ENCODE results near the gene STAT2. TPM values are rescaled to one million over a fixed set of nuclear protein-coding genes. Genes with fewer than 3 reads are reported as not detected.
"Not testable (repeated sequence)": the region's sequence is repeated elsewhere in the genome, so short reads cannot be mapped to it uniquely, and the experiment has no call there.

Gene STAT2
- total and polyA plus RNA-seq, 3 experiments from 2014 or later = 61.6 to 65.0 (median 63.5) TPM

DNA sequence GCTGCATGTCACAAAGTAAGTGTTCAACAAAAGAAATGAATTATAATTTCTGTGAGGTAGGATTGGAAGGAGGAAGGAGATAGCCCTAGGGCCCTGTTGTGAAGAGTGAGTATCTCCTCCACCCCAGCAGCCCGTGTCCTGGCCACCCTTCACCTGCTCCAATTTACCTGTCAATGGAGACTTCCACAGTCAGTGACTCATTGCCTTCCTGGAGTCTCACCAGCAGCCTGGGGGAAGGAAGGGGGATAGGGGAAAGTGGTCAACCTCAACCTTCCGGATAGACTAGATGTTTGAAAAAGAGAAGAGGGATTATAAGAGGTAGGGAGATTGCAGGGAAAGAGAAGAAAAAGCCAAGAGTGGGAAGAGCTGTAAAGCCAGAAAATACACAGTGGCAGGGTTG, 9.2 kb downstream of the STAT2 start:
- no peaks in the 10 kb centered on the region for H3K9me3 Mint-ChIP-seq
- peaks cover 0 to 3% (median under 1%) of the 10 kb centered on the region in 3 donors for H3K4me1 Mint-ChIP-seq
- ChIA-PET POLR2A (no interaction called here), CTCF (interaction anchor here (1.3 to 2.0 kb wide), 2 partner anchors 10 to 12 kb away, joined by 3 to 8 read pairs; partner anchors contain the start of genes IL23A and STAT2)
- no peak overlapping the region for H3K4me3 ChIP-seq (ENCODE audit: low read length)
- peak overlapping the region in 3 of 8 donors; percentile 24 to 82 (median 73) for H3K27ac Mint-ChIP-seq
- no peaks in the 10 kb centered on the region for H3K27me3 ChIP-seq (ENCODE audit: insufficient read depth, low read length, poor library complexity, severe bottlenecking)
- no peak for DNase-seq
- H3K4me3 Mint-ChIP-seq = no peak overlapping the region
- no peaks in the 10 kb centered on the region for H3K9me3 ChIP-seq (ENCODE audit: low read length)
- H3K36me3 ChIP-seq (ENCODE audit: insufficient read depth, low read length) = peaks cover 53% of the 10 kb centered on the region
- H3K27ac ChIP-seq (ENCODE audit: low read depth, low read length) = no peak overlapping the region
- H3K36me3 Mint-ChIP-seq = peaks cover 0 to 89% (median 22%) of the 10 kb centered on the region in 3 donors
- no peaks in the 10 kb centered on the region for H3K4me1 ChIP-seq (ENCODE audit: insufficient read depth, low read length)
- no peaks in the 10 kb centered on the region for H3K27me3 Mint-ChIP-seq

GRCh38 chr12:56348776-56349175, 11.1 kb downstream of the STAT2 start:
- ChIA-PET CTCF (interaction anchor here (1.3 to 2.0 kb wide), 3 partner anchors 11 to 231 kb away, joined by 3 to 6 read pairs (median 6); partner anchors contain the start of genes STAT2 and ZC3H10), POLR2A (no interaction called here)
- H3K36me3 ChIP-seq (ENCODE audit: insufficient read depth, low read length) = peaks cover 42% of the 10 kb centered on the region
- H3K27me3 ChIP-seq (ENCODE audit: insufficient read depth, low read length, poor library complexity, severe bottlenecking) = no peaks in the 10 kb centered on the region
- H3K27me3 Mint-ChIP-seq = no peaks in the 10 kb centered on the region
- peak overlapping the region in 2 of 8 donors; percentile 33 to 67 for H3K27ac Mint-ChIP-seq
- H3K36me3 Mint-ChIP-seq = peaks cover 0 to 83% (median 20%) of the 10 kb centered on the region in 3 donors
- H3K27ac ChIP-seq (ENCODE audit: low read depth, low read length) = no peak overlapping the region
- no peaks in the 10 kb centered on the region for H3K9me3 Mint-ChIP-seq
- no peak overlapping the region for H3K4me3 Mint-ChIP-seq
- no peak for DNase-seq
- no peaks in the 10 kb centered on the region for H3K9me3 ChIP-seq (ENCODE audit: low read length)
- no peaks in the 10 kb centered on the region for H3K4me1 ChIP-seq (ENCODE audit: insufficient read depth, low read length)
- peaks cover 0 to 3% (median 0%) of the 10 kb centered on the region in 3 donors for H3K4me1 Mint-ChIP-seq
- H3K4me3 ChIP-seq (ENCODE audit: low read length) = no peak overlapping the region

GRCh38 chr12:56347255-56347654, 12.7 kb downstream of the STAT2 start:
- not testable (repeated sequence) for H3K4me1 Mint-ChIP-seq; DNase-seq; H3K27me3 ChIP-seq (ENCODE audit: insufficient read depth, low read length, poor library complexity, severe bottlenecking); H3K27me3 Mint-ChIP-seq; H3K4me1 ChIP-seq (ENCODE audit: insufficient read depth, low read length); H3K4me3 ChIP-seq (ENCODE audit: low read length); H3K4me3 Mint-ChIP-seq; H3K9me3 ChIP-seq (ENCODE audit: low read length); H3K9me3 Mint-ChIP-seq; H3K27ac ChIP-seq (ENCODE audit: low read depth, low read length)
- Mint-ChIP-seq H3K27ac (peak overlapping the region in 3 of 8 donors; percentile 45 to 62 (median 51)), H3K36me3 (peaks cover 0 to 85% (median 28%) of the 10 kb centered on the region in 3 donors)
- ChIA-PET POLR2A (interaction anchor here (0.9 kb wide), 1 partner anchor 13 kb away, joined by 3 read pairs; the partner anchor contains the start of gene STAT2), CTCF (interaction anchor here (1.8 kb wide), 1 partner anchor 11 kb away, joined by 6 read pairs; no protein-coding TSS in a partner anchor)
- H3K36me3 ChIP-seq (ENCODE audit: insufficient read depth, low read length) = peaks cover 49% of the 10 kb centered on the region

DNA sequence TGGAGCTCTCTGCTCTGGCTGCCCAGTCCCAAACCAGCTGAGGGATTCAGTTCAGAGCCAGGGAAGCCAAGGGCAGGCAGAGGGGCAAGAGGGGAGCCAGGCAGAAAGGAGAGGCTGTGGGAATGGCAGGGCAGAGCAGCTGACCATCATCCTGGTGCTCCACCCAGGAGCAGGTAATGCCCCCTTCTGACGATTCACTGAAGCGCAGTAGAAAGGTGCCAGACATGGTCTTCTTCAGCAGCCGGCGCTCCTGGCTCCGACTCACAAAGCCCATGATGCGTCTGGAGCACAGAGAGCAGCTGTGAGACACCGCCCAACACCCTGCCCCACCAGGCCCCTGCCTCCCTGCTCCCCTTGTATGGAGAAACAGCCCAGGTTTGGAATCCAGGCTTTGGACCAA, 13.2 kb downstream of the STAT2 start:
- Mint-ChIP-seq H3K4me3 (no peak overlapping the region), H3K9me3 (no peaks in the 10 kb centered on the region), H3K27ac (peak overlapping the region in 6 of 8 donors; percentile 14 to 87 (median 48)), H3K36me3 (peaks cover 0 to 87% (median 28%) of the 10 kb centered on the region in 3 donors), H3K4me1 (peaks cover 0 to 3% (median 0%) of the 10 kb centered on the region in 3 donors), H3K27me3 (no peaks in the 10 kb centered on the region)
- H3K4me1 ChIP-seq (ENCODE audit: insufficient read depth, low read length) = no peaks in the 10 kb centered on the region
- no peaks in the 10 kb centered on the region for H3K9me3 ChIP-seq (ENCODE audit: low read length)
- DNase-seq = peak in 1 of 5 donors; percentile 50
- ChIA-PET CTCF (interaction anchor here (1.0 to 1.8 kb wide), 2 partner anchors 12 to 118 kb away, joined by 3 to 6 read pairs; no protein-coding TSS in a partner anchor), POLR2A (no interaction called here)
- H3K4me3 ChIP-seq (ENCODE audit: low read length) = no peak overlapping the region
- no peaks in the 10 kb centered on the region for H3K27me3 ChIP-seq (ENCODE audit: insufficient read depth, low read length, poor library complexity, severe bottlenecking)
- no peak overlapping the region for H3K27ac ChIP-seq (ENCODE audit: low read depth, low read length)
- peaks cover 49% of the 10 kb centered on the region for H3K36me3 ChIP-seq (ENCODE audit: insufficient read depth, low read length)

- H3K9me3 ChIP-seq (ENCODE audit: low read length); H3K4me3 ChIP-seq (ENCODE audit: low read length); H3K27ac ChIP-seq (ENCODE audit: low read depth, low read length); H3K27me3 ChIP-seq (ENCODE audit: insufficient read depth, low read length, poor library complexity, severe bottlenecking); H3K4me3 Mint-ChIP-seq; H3K9me3 Mint-ChIP-seq; H3K27me3 Mint-ChIP-seq; DNase-seq: not testable (repeated sequence)
- CTCF ChIA-PET = interaction anchor here (0.6 kb wide), 1 partner anchor 21 kb away, joined by 3 read pairs; no protein-coding TSS in a partner anchor
- Mint-ChIP-seq H3K36me3 (peaks cover 0 to 62% (median 13%) of the 10 kb centered on the region in 3 donors), H3K27ac (peak overlapping the region in 3 of 8 donors; percentile 37 to 80 (median 60)), H3K4me1 (peaks cover 24 to 38% (median 33%) of the 10 kb centered on the region in 3 donors)
- Histone ChIP-seq H3K4me1 (ENCODE audit: insufficient read depth, low read length) (peaks cover 31% of the 10 kb centered on the region), H3K36me3 (ENCODE audit: insufficient read depth, low read length) (peaks cover 24% of the 10 kb centered on the region)
- POLR2A ChIA-PET = interaction anchor here (0.8 kb wide), 1 partner anchor 34 kb away, joined by 7 read pairs; no protein-coding TSS in a partner anchor
These were observed 17.6 kb downstream of the STAT2 start for GRCh38 chr12:56342290-56342689.

GRCh38 chr12:56341616-56342015, 18.3 kb downstream of the STAT2 start:
- peaks cover 31% of the 10 kb centered on the region for H3K4me1 ChIP-seq (ENCODE audit: insufficient read depth, low read length)
- no peaks in the 10 kb centered on the region for H3K27me3 ChIP-seq (ENCODE audit: insufficient read depth, low read length, poor library complexity, severe bottlenecking)
- peaks cover 0 to 55% (median 13%) of the 10 kb centered on the region in 3 donors for H3K36me3 Mint-ChIP-seq
- POLR2A ChIA-PET = interaction anchor here (0.8 kb wide), 1 partner anchor 33 kb away, joined by 7 read pairs; no protein-coding TSS in a partner anchor
- H3K4me3 ChIP-seq (ENCODE audit: low read length) = no peak overlapping the region
- H3K27me3 Mint-ChIP-seq = no peaks in the 10 kb centered on the region
- CTCF ChIA-PET = interaction anchor here (1.1 to 1.9 kb wide), 3 partner anchors 18 to 152 kb away, joined by 3 to 6 read pairs (median 5); partner anchors contain the start of genes SMARCC2 and STAT2
- peak overlapping the region; percentile 12 to 74 (median 42) for H3K27ac Mint-ChIP-seq
- H3K36me3 ChIP-seq (ENCODE audit: insufficient read depth, low read length) = peaks cover 24% of the 10 kb centered on the region
- no peak overlapping the region for H3K4me3 Mint-ChIP-seq
- no peaks in the 10 kb centered on the region for H3K9me3 Mint-ChIP-seq
- no peaks in the 10 kb centered on the region for H3K9me3 ChIP-seq (ENCODE audit: low read length)
- no peak for DNase-seq
- no peak overlapping the region for H3K27ac ChIP-seq (ENCODE audit: low read depth, low read length)
- peaks cover 25 to 43% (median 36%) of the 10 kb centered on the region in 3 donors for H3K4me1 Mint-ChIP-seq

- H3K4me1 Mint-ChIP-seq = peaks cover 27 to 55% (median 45%) of the 10 kb centered on the region in 3 donors
- Histone ChIP-seq H3K27ac (ENCODE audit: low read depth, low read length) (peak overlapping the region; percentile 43), H3K4me3 (ENCODE audit: low read length) (peak overlapping the region; percentile 63), H3K4me1 (ENCODE audit: insufficient read depth, low read length) (peaks cover 38% of the 10 kb centered on the region), H3K9me3 (ENCODE audit: low read length) (no peaks in the 10 kb centered on the region), H3K36me3 (ENCODE audit: insufficient read depth, low read length) (peaks cover 17% of the 10 kb centered on the region), H3K27me3 (ENCODE audit: insufficient read depth, low read length, poor library complexity, severe bottlenecking) (no peaks in the 10 kb centered on the region)
- ChIA-PET CTCF (interaction anchor here (0.7 to 8.1 kb wide), 5 partner anchors 11 to 125 kb away, joined by 3 to 49 read pairs (median 4); partner anchors contain the start of genes CNPY2 and STAT2), POLR2A (interaction anchor here (0.8 to 3.1 kb wide), 8 partner anchors 21 to 221 kb away, joined by 3 to 49 read pairs (median 5); partner anchors contain the start of genes CNPY2, CS, ESYT1 and RNF41)
- H3K4me3 Mint-ChIP-seq = peak overlapping the region; percentile 82 to 94 (median 91)
- H3K27me3 Mint-ChIP-seq = peaks cover 0 to under 1% of the 10 kb centered on the region in 2 donors
- H3K9me3 Mint-ChIP-seq = no peaks in the 10 kb centered on the region
- DNase-seq = no peak
- peaks cover 0 to 38% (median 8%) of the 10 kb centered on the region in 3 donors for H3K36me3 Mint-ChIP-seq
- peak overlapping the region; percentile 90 to 100 (median 98) for H3K27ac Mint-ChIP-seq
These were observed 20.8 kb downstream of the STAT2 start for GRCh38 chr12:56339158-56339422.

Data from CD8-positive, alpha-beta memory T cell (primary cell).